Pancreas (tissue), 10 donors: ENCODE measurements around the gene LHX5. TPM values are rescaled to one million over a fixed set of nuclear protein-coding genes. Genes with fewer than 3 reads are reported as not detected.
A peak's percentile ranks its signal among the peaks of the same experiment; 100 is the strongest.

Source experiments
- ATAC-seq, 4 donors: fragments of 200-7000 bp; cut with Tn5 transposase; one replicate each; pipeline versions ENCODE4 v1.8.0 to v1.9.1; 2020; ENCODE audit warnings: mild to moderate bottlenecking in 4 of 4, moderate library complexity in 4 of 4
- DNase-seq, 6 donors: peaks; one replicate each; pipeline ENCODE4 v3.0.0-alpha.2; 2020
- FAIRE-seq: peaks from 2 replicates; lab custom pipeline; 2012; peaks lifted over from hg19 to GRCh38; lab: Jason Lieb, UNC
- H3K27ac ChIP-seq, 4 donors: fragments of 200-600 bp; sonication (generic); 1 replicate in 3 of 4; 2 replicates in 1 of 4; pipeline versions ENCODE4 v1.5.0 to v1.8.0; 2020
- H3K27me3 ChIP-seq, 4 donors: fragments of 200-600 bp; one replicate each; pipeline ENCODE4 v1.8.0; 2021
- H3K36me3 ChIP-seq, 3 donors: fragments of 200-600 bp; sonication (generic) in 1 of 3; one replicate each; pipeline versions ENCODE4 v1.5.0 to v1.8.0; 2020 to 2021
- H3K4me1 ChIP-seq, 3 donors: fragments of 200-600 bp; one replicate each; pipeline ENCODE4 v1.8.0; 2021
- H3K4me3 ChIP-seq, 4 donors: fragments of 200-600 bp; sonication (generic) in 2 of 4; one replicate each; pipeline versions ENCODE4 v1.5.0 to v1.8.0; 2020 to 2021
- H3K9me3 ChIP-seq, 4 donors: fragments of 200-600 bp; one replicate each; pipeline ENCODE4 v1.8.0; 2021
- WGBS, 2 donors: extraction: QIAGEN DNeasy Blood & Tissue Kit; methylation state at CpG; one replicate each; pipeline ENCODE4 v1.1.7; 2013; 5-methylcytosine and 5-hydroxymethylcytosine counted together
- intact Hi-C, 3 donors: fragments of 100-400 bp; cut with DNase I; formaldehyde crosslinking; loops; one replicate each; pipeline versions ENCODE4 v1.11.1 to v1.14.2; 2022
- polyA plus RNA-seq, 2 donors: library from polyadenylated mRNA; stranded (reverse); fragments of 200-250 nt; gene quantifications; one replicate each; pipeline ENCODE4 v1.2.3, GENCODE V29; 2013
- total RNA-seq, 6 donors: library from RNA; stranded (reverse); fragmentation: NEBNext Ultra II Directional in 4 of 6; extraction: Animal tissue kit (Norgen Biotek cat#: 25700) in 4 of 6; gene quantifications; one replicate each; pipeline versions ENCODE4 v1.2.1 to v1.2.4, GENCODE V29; 2021 to 2023
- TF ChIP-seq, protein P1 (sequence below), 4 donors: fragments of 200-600 bp; sonication (generic) in 3 of 4; IDR thresholded peaks; one replicate each; pipeline versions ENCODE4 v1.5.0 to v1.8.0; 2021; ENCODE audit warnings: antibody characterized with exemption in 4 of 4
- donor health status: healthy with polysubstance abuse.
- donor health status: DM: no; HTN: no; CAD: no; lungs with moderate emphysema.
- donor health status: DM: no; HTN: no; CAD: no.
- donor health status: control.
- donor health status: control.
- donor health status: Bipolar disorder and iron deficiency.
- donor health status: DM: yes; HTN: yes; CAD: no.
- donor health status: DM: no; HTN: no; CAD: no.
- donor health status: DM: no; HTN: no; CAD: no.
- donor health status: DM: yes; HTN: yes; CAD: no.

Gene LHX5
- total and polyA plus RNA-seq, 8 donors, result not detected

DNA sequence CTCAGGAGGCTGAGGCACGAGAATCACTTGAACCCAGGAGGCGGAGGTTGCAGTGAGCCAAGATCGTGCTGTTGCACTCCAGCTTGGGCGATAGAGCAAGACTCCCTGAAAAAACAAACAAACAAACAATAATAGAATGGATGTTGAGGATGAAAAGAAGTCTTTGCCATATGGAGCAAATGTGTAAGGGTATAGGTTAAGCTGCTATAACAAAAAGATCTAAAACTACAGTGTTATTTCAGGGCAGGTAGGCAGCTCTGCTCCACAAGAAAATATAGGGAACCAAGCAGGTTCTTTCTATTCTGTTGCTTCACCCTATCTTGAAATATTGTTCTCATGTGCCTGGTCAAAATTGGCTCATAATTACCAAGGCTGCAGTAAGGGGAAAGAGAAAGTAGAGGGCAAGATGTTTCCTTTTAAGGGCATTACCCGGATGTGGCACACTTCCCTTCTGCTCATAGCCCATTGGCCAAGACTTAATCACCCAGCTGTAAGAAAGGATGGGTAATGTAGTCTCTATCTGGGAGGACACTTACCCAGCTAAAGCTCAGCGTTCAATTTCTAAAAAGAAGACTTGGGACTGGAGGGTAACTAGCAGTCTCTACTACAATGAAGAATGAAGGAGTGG, 26.0 kb downstream of the LHX5 start:
- Histone ChIP-seq H3K27ac (no peak overlapping the region), H3K36me3 (no peaks in the 10 kb centered on the region), H3K4me3 (no peak overlapping the region), H3K9me3 (no peaks in the 10 kb centered on the region), H3K4me1 (peaks cover 0 to 11% (median 8%) of the 10 kb centered on the region in 3 donors), H3K27me3 (no peaks in the 10 kb centered on the region)
- FAIRE-seq (no peak), DNase-seq (no peak), ATAC-seq (no peak)
- intact Hi-C loops, result no loop called here
- 90 to 92% methylated on average over 6 of the region's 6 CpGs for WGBS, 2 donors
- TF ChIP-seq, protein P1, sequence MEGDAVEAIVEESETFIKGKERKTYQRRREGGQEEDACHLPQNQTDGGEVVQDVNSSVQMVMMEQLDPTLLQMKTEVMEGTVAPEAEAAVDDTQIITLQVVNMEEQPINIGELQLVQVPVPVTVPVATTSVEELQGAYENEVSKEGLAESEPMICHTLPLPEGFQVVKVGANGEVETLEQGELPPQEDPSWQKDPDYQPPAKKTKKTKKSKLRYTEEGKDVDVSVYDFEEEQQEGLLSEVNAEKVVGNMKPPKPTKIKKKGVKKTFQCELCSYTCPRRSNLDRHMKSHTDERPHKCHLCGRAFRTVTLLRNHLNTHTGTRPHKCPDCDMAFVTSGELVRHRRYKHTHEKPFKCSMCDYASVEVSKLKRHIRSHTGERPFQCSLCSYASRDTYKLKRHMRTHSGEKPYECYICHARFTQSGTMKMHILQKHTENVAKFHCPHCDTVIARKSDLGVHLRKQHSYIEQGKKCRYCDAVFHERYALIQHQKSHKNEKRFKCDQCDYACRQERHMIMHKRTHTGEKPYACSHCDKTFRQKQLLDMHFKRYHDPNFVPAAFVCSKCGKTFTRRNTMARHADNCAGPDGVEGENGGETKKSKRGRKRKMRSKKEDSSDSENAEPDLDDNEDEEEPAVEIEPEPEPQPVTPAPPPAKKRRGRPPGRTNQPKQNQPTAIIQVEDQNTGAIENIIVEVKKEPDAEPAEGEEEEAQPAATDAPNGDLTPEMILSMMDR (IDR thresholded peaks at IDR 0.05), result no peak

DNA sequence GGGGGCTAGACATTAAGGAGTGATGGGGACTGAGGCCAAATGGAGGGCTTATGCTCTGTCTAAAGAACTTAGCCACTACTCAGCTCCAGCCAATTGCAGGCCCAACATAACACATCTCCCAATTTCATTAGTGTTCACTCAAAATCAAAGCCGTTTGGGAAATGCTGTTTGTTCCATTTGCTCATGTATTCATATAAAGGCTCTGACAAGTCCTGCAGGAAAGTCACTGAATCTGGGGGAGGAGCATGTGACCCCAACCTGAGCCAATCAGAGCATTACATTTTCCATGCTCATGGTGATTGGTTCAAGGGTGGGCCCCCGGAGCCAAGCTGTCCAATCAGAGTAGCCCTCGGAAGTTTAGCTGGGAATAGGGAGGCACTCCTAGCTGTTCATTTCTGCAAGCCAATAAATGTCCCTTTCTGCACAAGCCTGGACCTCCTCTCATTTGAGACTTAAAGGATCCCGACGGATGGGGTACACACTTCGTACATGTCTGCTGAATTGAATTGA, 28.6 kb downstream of the LHX5 start:
- 90 to 91% methylated on average over 6 of the region's 6 CpGs for WGBS, 2 donors
- no peak for ATAC-seq
- Histone ChIP-seq H3K4me3 (no peak overlapping the region), H3K9me3 (no peaks in the 10 kb centered on the region), H3K4me1 (peaks cover 0 to 11% (median 8%) of the 10 kb centered on the region in 3 donors), H3K27ac (no peak overlapping the region), H3K36me3 (no peaks in the 10 kb centered on the region), H3K27me3 (no peaks in the 10 kb centered on the region)
- intact Hi-C loops, result no loop called here
- FAIRE-seq, result no peak
- TF ChIP-seq, protein P1 (IDR thresholded peaks at IDR 0.05), result no peak
- no peak for DNase-seq

DNA sequence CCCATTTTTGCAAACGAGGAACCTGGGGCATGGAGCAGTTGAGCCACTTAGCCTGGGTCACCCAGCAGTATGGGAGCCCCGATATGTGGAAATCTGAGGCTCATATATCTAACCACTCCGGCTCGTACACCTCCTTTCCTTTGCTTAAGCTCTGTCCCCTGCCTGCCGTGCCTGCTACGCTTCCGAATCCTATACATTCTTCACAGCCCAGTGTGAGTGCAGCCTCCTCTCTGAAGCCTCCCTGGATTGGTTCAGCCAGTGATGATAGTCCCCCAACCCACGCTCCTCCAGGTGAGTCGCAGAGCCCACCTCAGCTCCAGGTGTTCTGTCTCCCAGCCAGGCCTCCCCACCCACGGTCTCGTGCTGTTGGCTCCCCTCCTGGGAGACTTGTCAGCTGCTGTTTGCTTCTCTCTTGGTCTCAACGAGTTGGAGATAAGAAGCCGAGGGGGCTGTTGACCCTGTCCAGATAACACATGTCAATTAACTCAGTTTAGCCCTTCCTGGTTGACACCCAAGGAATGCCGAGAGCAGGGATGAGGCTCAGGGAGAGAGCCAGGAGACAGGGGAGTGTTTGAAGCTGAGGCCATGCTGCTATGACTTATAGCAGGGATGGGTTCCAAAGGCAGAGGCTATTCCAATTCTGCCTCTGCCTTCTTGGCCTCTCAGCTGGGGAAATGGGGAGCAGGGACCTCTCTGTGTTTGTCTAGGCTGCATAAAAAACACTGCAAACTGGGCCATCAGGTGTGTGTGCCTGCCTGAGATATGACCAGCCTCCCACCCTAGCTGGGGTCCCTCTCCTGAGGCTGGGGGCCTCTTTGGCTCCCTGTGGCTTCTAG, 30.5 kb downstream of the LHX5 start:
- no peak overlapping the region for H3K4me3 ChIP-seq
- H3K36me3 ChIP-seq, result no peaks in the 10 kb centered on the region
- intact Hi-C loops, result no loop called here
- no peak overlapping the region for H3K27ac ChIP-seq
- FAIRE-seq (no peak), ATAC-seq (peak; percentile 46 to 80 (median 58)), DNase-seq (peak in 3 of 6 donors; percentile 42 to 61 (median 58))
- no peaks in the 10 kb centered on the region for H3K9me3 ChIP-seq
- peaks cover 0 to 11% (median 8%) of the 10 kb centered on the region in 3 donors for H3K4me1 ChIP-seq
- TF ChIP-seq, protein P1 (IDR thresholded peaks at IDR 0.05), result no peak
- no peaks in the 10 kb centered on the region for H3K27me3 ChIP-seq
- 15 to 20% methylated on average over 14 of the region's 14 CpGs for WGBS, 2 donors

DNA sequence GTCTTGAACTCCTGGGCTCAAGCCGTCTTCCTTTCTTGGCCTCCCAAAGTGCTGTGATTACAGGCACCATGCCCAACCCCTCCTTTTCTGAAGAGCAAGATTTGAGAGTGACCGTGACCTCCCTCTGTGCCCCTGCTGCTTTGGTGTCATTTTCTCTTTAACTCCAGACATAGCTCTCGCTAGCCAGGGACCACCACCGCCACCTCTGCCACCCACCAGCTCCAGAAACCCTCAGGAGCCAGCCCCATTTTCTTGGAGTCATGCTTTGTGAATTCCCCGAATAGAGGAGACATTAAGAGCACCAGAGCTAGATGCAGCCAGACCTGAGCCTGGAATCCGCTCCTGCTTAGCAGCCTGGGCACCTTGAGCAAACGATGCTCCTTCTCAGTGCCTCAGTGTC, 31.3 kb downstream of the LHX5 start:
- intact Hi-C loops, result no loop called here
- Histone ChIP-seq H3K27ac (no peak overlapping the region), H3K9me3 (no peaks in the 10 kb centered on the region), H3K4me3 (no peak overlapping the region), H3K36me3 (no peaks in the 10 kb centered on the region), H3K27me3 (no peaks in the 10 kb centered on the region), H3K4me1 (peaks cover 0 to 11% (median 8%) of the 10 kb centered on the region in 3 donors)
- DNase-seq, result no peak
- WGBS, 2 donors, result 60 to 67% methylated on average over 7 of the region's 7 CpGs
- FAIRE-seq, result no peak
- peak in 1 of 4 donors; percentile 8 for ATAC-seq
- TF ChIP-seq, protein P1 (IDR thresholded peaks at IDR 0.05), result no peak
